CD4-positive, alpha-beta T cell treated with Interleukin-15 for 1 hour (primary cell): ENCODE measurements around the gene GRN.
A peak's percentile ranks its signal among the peaks of the same experiment; 100 is the strongest.
"Not testable (repeated sequence)": the region's sequence is repeated elsewhere in the genome, so short reads cannot be mapped to it uniquely, and the experiment has no call there.

Experiments
- DNase-seq: peaks from one replicate; pipeline ENCODE4 v3.0.0-alpha.2; 2020

GRN gene

DNA sequence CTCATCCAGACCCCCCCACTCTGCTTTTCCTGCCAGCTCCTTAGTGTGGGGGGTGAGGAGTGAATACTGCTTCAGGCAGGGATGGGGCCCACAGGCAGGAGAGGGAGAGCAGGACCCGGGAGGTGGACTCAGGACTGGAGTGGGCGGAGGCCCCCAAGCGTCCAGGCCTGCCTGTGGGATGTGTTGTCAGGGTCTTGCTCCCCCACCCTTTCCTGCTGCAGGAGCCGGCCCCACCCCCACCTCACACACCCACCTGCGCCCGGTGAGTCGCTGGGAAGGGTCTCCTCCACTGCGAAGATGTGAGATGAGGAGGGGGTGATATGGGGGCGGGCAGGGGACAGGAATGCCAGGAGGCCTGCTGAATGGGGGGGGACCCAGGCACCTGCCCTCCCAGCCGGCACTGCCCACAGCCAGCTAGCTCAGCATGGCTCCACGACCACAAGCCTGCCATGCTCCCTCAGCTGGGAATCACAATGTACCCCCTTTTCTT, 17.4 kb downstream of the GRN start:
- no peak for DNase-seq

DNA sequence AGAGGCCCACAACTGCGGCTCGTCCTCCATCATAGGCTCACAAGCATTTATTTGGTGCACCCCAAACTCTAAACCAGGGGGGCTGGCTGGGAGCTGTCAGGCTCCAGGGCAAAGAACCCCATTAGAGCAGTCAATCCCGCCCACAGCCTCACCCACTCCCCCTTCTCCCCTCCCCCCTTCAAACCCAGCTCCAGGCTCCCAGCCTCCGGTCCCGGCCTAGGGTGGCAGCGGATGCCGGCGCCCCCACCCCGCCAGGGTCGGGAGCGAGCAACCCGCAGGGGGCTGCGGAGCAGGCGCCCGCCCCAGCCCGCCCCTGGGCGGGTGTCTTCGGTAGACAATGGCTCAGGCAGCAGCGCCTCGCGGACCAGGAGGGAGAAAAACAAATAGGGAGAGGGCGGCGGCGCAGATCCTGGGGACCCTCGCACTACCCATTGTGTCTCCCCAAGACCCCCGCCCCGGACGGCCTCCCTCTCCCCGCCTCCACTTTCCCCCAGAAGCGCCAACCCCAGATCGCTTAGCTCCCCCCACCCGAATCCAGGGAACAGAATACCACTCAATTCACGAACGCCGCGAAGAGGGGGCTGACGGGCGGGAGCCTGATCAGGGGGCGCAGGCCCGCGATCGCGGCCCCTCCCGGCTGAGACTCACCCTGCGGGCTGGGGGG, 18.0 kb downstream of the GRN start:
- no peak for DNase-seq

DNA sequence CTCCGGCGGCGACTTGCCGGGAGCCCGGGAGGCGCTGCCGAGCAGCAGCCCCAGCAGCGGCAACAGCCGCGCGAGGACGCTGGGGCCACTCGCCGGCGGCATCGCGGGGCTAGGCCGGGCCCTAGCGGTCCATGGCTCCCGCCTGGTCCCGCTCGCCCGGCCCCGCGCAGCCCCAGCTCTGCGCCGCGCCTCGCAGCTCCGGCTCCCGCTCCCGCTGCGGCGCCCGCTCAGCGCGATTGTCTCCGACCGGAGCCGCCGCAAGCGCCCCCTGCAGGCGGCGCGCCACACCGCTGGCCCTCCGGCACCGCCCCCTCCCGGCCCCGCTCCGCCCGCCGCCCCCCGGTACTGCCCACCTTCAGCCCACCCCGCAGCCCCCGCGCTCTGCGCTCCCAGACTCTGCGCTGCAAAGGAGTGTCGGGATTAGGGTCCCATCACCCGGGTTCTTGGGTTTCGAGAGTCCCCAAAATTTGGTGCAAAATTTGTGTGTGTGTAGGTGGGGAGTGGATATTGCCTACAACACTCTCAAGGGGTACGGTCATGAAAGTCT, 18.6 kb downstream of the GRN start, which contains the start of gene FAM171A2:
Gene FAM171A2, minus strand, starts transcription at position 241 of the 547 bp plus-strand sequence. Its CDS starts 139 bp downstream, at position 102.
- peak; percentile 51 for DNase-seq

DNA sequence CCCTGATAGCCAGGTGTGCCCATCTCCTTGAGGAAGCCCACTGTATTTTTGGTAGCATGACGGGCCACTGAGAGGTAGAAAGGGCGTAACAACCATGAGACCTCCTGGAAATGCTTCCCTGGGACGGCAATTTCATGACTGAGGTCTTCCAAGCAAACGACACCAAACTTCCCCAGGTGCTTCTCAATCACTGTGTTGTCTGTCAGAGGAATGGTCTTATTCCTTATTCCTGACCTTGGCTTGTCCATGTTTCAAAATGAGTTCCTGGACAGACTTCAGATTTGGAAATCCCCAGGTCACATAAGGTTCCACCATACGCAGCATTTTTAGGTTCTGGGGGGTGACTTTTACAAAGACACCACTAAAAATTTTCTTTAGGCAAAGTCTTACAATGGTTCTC, 19.9 kb downstream of the GRN start:
- DNase-seq = not testable (repeated sequence)

DNA sequence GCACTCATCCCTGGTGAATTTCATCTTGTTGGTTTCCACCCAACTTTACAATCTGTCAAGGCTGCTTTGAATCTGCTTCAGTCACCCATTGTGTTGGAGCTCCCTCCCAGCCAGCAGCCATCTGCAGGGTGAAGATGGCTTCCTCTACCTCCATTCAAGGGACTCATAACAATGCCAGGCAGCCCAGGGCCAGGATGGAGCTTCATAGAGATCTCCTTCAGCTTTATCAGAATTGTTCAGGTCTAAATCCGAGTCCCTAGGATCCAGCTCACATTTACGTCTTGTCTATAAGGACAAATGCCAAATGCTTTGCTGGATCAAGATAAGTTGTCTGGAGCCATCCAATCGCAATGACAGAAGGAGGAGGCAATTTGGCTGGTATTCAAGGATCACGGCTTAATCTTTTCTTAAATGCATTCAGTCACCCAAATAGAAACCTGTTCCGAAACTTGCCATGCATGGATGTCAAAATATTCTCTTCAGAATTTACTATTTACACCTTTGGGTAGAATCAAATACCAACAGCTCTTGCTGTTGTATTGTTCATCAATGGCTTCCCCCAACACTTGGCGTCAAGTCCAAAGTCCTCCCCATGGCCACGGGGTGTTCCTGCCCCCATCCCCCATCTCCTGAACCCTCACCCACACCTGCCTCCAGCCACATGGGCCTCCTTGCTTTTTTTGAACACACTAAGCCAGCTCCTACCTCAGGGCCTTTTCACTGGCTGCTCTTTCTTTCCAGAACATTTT, 22.3 kb downstream of the GRN start:
- no peak for DNase-seq

DNA sequence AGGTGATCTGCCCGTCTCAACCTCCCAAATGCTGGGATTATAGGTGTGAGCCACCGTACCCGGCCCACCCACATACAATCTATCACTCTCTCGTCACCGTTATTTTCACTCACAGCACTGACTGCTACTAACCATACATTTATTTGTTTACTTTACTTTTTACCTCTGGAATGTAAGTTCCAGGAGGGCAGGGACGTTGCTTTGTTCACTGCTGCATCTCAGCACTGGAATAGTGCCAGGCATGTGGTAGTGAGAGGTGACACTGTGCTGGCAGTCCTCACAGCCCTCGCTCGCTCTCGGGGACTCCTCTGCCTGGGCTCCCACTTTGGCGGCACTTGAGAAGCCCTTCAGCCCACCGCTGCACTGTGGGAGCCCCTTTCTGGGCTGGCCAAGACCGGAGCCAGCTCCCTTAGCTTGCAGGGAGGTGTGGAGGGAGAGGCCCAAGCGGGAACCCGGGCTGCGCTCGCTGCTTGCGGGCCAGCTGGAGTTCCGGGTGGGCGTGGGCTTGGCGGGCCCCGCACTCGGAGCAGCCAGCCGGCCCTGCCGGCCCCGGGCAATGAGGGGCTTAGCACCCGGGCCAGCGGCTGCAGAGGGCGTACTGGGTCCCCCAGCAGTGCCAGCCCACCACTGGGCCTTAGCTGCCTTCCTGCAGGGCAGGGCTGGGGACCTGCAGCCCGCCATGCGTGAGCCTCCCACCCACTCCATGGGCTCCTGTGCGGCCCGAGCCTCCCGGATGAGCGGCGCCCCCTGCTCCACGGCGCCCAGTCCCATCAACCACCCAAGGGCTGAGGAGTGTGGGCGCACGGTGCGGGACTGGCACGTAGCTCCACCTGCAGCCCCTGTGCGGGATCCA, 23.5 kb downstream of the GRN start:
- DNase-seq = not testable (repeated sequence)

DNA sequence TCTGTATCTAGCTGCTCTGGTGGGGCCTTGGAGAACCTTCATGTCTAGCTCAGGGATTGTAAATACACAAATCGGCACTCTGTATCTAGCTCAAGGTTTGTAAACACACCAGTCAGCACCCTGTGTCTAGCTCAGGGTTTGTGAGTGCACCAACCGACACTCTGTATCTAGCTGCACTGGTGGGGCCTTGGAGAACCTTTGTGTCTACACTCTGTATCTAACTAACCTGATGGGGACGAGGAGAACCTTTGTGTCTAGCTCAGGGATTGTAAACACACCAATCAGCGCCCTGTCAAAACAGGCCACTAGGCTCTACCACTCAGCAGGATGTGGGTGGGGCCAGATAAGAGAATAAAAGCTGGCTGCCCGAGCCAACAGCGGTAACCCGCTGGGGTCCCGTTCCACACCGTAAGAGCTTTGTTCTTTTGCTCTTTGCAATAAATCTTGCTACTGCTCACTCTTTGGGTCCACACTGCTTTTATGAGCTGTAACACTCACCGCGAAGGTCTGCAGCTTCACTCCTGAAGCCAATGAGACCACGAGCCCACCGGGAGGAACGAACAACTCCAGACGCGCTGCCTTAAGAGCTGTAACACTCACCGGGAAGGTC, 24.4 kb downstream of the GRN start:
- not testable (repeated sequence) for DNase-seq

DNA sequence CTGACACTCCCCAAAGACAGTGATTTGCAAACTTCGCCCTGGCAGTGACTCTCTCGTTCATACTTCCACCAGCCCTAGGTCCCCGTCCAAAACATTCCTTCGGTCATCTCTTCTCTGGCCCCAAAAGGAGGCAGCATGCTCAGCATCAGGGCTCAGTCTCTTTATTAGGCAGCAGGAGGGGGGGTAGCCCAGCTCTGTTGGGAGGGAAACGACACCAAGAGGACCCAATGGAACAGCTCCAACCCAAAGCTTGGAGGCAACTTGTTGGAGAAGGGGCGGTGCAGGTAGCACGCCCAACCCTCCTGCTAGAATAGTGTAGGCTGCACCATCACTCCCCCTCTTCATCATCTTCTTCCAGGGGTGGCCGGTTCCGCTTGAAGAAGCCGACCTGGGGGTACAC, 26.9 kb downstream of the GRN start:
- DNase-seq = no peak

DNA sequence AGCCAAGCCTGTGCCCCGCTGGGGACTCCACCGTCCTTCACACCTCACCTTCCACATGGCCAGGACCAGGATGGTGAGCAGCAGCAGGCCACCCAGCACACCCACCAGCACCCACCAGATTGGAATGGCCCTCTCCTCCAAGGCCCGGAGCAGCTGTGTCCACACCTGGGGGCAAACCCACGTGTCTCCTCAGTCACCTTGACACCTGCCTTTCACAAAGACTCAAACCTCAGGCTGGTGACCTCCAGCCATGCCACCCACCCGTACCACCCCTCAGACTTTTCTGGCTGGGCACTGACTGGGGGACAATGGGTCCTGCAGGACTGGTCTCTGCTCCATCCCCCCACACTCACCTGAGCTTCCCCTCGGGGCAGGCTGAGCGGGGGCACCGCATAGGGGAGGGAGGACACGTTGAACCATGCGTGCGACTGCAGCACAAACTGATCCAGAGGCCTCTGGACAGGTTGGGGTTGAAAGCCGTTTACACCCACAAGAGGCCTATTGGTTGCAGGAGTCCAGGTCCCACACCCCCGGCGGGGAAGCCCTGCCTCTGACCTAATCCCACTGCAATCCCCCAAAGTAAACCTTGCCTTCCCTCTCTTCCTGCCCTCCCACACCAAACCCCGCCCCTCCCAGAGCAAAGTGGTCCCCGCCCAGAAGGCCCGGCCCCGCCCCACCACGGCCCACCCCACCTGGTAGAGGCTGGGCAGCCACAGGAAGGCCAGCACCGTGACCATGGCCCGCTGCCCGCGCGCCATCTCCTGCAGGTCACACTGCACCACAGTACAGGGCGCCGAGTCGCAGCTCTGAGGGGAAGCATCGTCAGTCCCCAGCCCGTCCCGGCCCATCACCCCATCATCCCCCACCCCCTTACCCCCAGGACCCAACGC, 29.4 kb downstream of the GRN start:
- no peak for DNase-seq

DNA sequence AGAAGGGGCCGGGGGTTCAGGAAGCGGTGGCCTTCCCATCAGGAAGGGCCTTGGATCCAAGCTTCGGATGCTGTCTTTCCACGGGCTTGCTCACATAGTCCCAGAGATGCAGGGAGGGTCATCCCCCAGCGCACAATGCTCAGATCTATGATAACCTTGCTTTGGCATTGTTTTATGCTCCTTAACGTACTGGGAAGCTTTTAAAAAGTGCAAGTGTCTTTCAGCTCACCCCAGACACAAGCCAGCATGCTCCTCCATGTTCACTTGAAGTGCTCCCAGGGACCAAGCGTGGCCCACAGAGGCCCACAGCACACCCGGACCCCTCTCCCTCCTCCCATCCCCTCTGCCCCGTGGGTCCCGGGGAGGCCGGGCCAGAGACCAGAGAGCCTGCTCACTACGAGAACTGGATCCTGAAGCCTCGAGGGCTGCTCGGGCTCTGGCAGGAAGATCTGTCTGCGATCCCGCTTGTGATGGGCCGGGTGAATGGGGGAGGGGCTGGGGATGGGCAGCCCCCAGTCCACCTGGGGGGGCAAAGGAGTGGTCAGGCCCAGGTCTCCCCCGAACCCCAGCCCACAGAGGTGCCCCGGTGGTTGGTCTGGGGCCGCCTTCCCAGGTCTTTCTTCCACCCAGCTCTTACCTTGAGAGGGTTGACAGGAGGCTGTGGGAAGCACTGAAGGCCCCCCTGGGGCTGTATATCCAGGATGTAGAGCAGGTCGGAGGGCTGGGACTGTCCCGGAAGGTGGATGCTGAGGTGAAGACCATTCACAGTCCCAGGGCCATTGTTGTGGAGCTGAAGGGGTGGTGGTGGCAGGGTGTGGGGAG, 30.3 kb downstream of the GRN start:
- no peak for DNase-seq

DNA sequence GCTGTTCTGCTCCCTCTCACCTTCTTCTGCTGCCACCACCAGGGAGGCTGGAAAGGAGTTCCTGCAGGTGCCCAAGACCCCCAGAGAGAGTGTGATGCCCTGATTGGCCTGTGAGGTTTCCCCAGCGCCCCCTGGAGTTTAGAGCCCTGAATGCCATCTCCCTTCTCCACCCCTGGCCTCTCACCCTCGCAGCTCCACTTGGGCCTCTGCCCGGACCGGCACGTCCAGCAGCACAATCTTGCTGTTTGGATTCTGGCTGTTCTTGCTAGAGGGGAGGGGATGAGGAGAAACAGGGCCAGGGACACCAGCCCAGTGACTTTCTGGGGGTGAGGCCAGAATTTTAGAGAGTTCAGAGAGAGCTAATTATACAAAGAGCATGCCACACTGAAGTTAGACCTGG, 31.0 kb downstream of the GRN start:
- no peak for DNase-seq

DNA sequence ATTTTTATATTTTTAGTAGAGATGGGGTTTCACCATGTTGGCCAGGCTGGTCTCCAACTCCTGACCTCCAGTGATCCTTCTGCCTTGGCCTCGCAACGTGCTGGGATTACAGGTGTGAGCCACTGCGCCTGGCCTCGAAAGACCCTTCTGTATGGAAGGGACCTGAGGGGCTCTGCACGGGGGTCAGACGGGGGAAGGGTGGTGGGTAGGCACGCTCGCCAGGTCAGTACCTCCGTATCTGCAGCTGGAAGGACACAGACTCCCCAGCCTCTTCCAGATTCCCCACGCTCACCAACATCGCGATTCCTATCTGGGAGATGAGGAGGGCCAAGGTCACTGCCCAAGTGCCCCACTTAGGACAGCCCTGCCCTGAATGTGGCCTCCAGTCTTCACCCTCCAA, 31.7 kb downstream of the GRN start:
- no peak for DNase-seq

DNA sequence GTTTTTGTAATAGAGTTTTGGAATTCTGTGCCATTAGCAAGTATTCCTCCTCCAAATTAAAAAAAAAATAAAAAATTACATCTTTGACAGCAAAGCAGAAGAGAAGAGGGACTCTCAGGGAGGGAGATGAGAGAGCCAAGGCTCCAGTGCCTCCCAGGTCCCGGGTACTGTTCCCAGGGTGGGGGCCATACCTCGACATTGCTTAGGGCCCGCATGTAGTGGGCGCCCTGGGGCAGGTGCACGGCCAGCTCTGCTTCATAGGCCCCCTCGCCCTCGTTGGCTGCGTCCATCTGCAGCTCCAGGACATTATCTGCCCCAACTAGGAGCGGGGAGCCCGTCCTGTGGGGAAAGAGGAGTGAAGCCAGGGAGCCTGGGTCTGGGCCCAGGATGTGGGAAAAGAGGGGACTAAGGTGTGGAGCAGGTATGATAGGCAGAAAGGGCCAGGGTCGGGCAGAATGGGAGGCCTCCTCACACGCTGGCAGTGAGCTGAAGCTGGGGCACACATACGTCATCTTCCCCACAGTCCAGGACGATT, 33.1 kb downstream of the GRN start:
- no peak for DNase-seq

DNA sequence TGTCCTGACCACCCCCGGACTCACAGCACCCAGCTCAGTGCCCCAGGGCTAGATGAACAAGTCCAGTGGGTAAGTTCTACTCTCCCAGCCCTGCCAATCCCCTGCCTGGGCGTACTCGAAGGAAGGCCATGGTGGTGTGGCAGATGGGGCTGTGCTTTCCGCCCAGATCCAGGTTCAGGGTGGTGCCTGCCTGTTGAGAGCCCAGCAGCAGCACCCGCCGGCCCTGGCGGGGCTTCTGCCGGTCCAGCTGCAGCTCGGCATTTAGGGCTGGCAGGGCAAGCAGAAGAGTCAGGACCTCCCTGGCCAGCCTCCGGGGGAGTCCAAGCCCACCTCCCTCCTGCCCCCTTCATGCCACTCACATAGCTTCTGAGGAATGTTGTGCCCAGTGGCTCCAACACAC, 34.8 kb downstream of the GRN start:
- no peak for DNase-seq

DNA sequence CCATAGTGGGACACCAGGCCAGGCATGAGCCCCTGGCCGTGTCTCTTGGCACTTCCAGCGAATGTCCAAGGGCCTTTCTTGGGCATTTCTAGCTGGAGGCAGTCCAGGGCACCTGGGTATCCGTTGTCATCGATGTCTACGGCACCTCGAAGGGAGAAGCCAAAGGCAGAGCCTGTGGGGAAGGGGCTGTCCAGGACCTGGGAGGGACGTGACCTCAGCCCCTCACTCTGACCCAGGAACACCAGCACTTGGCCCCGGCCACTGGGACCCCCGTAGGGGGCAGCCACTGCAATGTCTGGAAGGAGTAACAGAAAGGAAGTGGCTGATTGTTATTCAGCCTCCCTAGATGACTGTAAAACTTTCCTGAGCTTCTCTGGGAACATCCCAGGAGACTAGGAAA, 35.7 kb downstream of the GRN start:
- DNase-seq = no peak

DNA sequence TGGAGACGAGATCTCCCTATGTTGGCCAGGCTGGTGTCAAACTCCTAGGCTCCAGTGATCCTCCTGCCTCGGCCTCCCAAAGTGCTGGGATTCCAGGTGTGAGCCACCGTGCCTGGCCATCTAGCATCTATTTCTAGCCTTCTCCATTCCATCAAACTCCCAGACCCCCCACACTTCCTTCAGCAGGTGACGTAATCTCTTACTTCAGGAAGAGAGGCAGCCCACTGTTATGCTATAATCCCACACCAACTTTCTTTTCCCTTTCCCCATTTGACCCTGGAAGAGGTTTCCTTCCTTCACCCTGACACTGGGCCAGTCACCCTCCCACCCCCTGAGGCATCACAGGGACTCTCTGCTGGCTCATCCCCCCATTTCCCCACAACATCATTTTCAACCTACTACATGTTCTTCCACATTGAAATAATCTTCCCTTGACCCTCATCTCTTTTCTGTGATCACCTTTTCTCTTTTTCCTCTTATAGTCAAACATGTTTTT, 36.8 kb downstream of the GRN start:
- no peak for DNase-seq

DNA sequence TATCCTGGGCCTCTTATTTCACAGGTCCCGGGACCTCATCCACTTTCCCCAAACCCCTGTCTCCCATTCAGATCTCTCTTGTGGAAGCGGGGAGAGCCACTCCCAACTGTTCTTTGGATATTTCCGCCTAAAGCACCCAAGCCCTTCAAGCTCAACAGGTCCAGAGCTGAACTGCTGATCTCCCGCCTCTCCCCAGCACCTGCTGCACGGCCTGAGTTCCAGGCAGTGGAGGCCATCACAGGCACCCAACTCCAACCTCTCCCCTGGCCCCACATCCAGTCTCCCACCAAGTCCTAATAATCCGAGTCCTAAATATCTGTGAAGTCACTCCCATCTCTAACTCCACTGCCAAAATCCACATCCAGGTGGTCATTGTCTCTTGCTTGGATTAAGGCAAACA, 37.8 kb downstream of the GRN start:
- no peak for DNase-seq

DNA sequence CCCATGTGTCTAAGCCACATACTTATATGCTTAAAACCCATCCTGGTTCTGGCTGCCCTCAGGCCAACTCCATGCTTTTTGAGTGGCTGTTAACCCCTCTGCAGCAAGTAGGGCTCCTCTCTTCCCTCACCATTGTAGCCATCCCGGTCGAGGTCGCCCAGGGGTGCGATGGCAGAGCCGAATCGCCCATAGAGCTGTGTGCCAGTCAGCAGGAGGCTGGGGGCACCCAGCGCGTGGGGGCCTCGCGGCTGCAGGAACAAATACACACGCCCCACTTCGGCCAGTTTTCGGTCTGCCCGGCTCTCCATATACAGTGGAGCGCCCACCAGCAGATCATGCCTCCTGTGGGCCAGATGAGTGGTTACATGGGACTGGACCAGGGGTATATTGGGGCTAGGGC, 38.3 kb downstream of the GRN start:
- DNase-seq = no peak

DNA sequence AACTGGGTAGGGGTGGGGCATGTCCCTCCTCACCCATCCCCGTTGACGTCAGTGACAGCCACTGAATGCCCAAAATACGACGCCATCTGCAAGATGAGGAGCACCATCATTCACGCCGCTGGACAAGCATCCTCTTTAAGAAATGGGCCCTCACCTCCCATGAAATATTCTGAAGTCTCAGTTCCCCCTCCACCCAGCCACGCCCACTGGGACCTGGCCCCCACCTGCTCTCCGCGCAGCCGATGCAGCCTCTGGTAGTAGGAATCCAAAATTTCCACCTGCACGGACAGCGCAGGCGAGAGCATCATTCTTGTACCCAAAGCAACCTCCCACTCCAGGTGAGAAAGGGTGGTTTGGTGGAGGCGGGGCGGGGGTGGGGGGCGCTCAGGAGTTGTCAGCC, 38.8 kb downstream of the GRN start:
- DNase-seq = no peak

DNA sequence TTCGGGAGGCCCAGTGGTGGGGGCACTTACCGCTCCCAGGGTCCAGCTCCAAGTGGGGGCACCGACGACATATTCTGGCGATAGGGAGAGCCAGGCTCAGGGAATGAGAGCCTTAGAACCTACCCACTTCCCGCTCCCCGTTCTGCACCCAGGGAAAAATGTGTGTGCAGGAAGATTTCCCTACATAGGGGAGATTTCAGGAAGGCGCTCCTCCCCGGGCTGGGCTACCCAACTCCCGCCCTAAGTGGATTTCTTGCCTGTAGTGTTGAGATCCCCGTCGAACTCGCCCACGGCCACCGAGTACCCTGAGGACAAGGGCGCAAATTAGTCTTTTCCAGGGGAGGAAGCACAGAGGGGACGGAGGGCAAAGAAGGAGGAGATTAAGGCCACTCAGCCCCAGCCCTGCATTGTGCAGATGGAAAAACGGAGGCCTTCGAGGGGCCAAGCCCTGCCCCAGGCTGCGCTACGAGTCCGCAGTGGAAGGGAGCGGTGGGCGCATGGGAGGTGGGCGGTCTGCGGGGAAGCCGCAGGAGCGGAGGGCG, 39.2 kb downstream of the GRN start:
- no peak for DNase-seq
